GM19239 (cell line): ENCODE data around the gene CDK17.

Experiments used
- DNase-seq: peaks from one replicate; pipeline ENCODE4 v3.0.0; 2011; ENCODE audit warnings: low spot score; ENCODE audit not compliant: insufficient read length
- FAIRE-seq: peaks from 2 replicates; lab custom pipeline; 2011; peaks lifted over from hg19 to GRCh38; lab: Jason Lieb, UNC

Gene CDK17

GRCh38 chr12:96228566-96229248 lies 171.5 kb downstream of the CDK17 start:
- DNase-seq, result no peak
- no peak for FAIRE-seq
